ENCODE data around the gene AFF3. TPM values are rescaled to one million over a fixed set of nuclear protein-coding genes. Genes with fewer than 3 reads are reported as not detected.

The AFF3 gene
- total RNA-seq, 4 donors from 2014 or later, result 9.0 to 20.2 (median 14.5) TPM

- H3K27me3 ChIP-seq, result no peaks in the 10 kb centered on the region
- DNase-seq, result no peak
- H3K36me3 ChIP-seq, result no peaks in the 10 kb centered on the region
- no peak overlapping the region for H3K4me3 ChIP-seq
- TF ChIP-seq POLR2AphosphoS5 (IDR thresholded peaks at IDR 0.05) (no peak), EP300 (IDR thresholded peaks at IDR 0.05; ENCODE audit: low read depth) (no peak)
- intact Hi-C loops (cut with DNase I; ENCODE audit: low total_unique reads) (no loop called here), in situ Hi-C loops (cut with MboI; ENCODE audit: low pct_ligation_motif_present in 1 of 4, low pct_unique_long_range_greater_than_20kb in 1 of 4, low sequenced_read_pairs in 3 of 4) (no loop called here)
- WGBS, 2 donors (ENCODE audit: low coverage in 1 of 2), result 98% methylated on average over 2 of the region's 2 CpGs; no CpG with 5 or more reads in 1 of the 2 donors
- H3K4me1 ChIP-seq, result no peaks in the 10 kb centered on the region
- no peaks in the 10 kb centered on the region for H3K9me3 ChIP-seq
- no peak overlapping the region for H3K27ac ChIP-seq
These were observed 88.0 kb downstream of the AFF3 start for GRCh38 chr2:100054426-100054825.

GRCh38 chr2:100053087-100053885 lies 89.1 kb downstream of the AFF3 start:
- intact Hi-C loops (cut with DNase I; ENCODE audit: low total_unique reads), result no loop called here
- H3K4me3 ChIP-seq, result no peak overlapping the region
- no peak overlapping the region for H3K27ac ChIP-seq
- DNase-seq, result no peak
- in situ Hi-C loops (cut with MboI; ENCODE audit: low pct_ligation_motif_present in 1 of 4, low pct_unique_long_range_greater_than_20kb in 1 of 4, low sequenced_read_pairs in 3 of 4), result no loop called here
- 79 to 80% methylated on average over 5 of the region's 5 CpGs for WGBS, 2 donors (ENCODE audit: low coverage in 1 of 2)
- no peaks in the 10 kb centered on the region for H3K4me1 ChIP-seq
- no peaks in the 10 kb centered on the region for H3K9me3 ChIP-seq
- H3K27me3 ChIP-seq, result no peaks in the 10 kb centered on the region
- TF ChIP-seq POLR2AphosphoS5 (IDR thresholded peaks at IDR 0.05), result no peak
- TF ChIP-seq CTCF (IDR thresholded peaks at IDR 0.05), result no peak
- TF ChIP-seq POLR2A (IDR thresholded peaks at IDR 0.05), result no peak
- no peak for TF ChIP-seq EP300 (IDR thresholded peaks at IDR 0.05; ENCODE audit: low read depth)
- no peaks in the 10 kb centered on the region for H3K36me3 ChIP-seq

GRCh38 chr2:100052650-100053049 lies 89.7 kb downstream of the AFF3 start:
- no peak for TF ChIP-seq POLR2A (IDR thresholded peaks at IDR 0.05)
- no peak for TF ChIP-seq POLR2AphosphoS5 (IDR thresholded peaks at IDR 0.05)
- TF ChIP-seq EP300 (IDR thresholded peaks at IDR 0.05; ENCODE audit: low read depth), result no peak
- no peak for TF ChIP-seq CTCF (IDR thresholded peaks at IDR 0.05)
- in situ Hi-C loops (cut with MboI; ENCODE audit: low pct_ligation_motif_present in 1 of 4, low pct_unique_long_range_greater_than_20kb in 1 of 4, low sequenced_read_pairs in 3 of 4) (no loop called here), intact Hi-C loops (cut with DNase I; ENCODE audit: low total_unique reads) (no loop called here)
- Histone ChIP-seq H3K27me3 (no peaks in the 10 kb centered on the region), H3K9me3 (no peaks in the 10 kb centered on the region), H3K27ac (no peak overlapping the region), H3K36me3 (no peaks in the 10 kb centered on the region), H3K4me3 (no peak overlapping the region), H3K4me1 (no peaks in the 10 kb centered on the region)
- no peak for DNase-seq
- WGBS, 2 donors (ENCODE audit: low coverage in 1 of 2), result 76 to 88% methylated on average over 4 of the region's 4 CpGs

GRCh38 chr2:100051253-100051652 lies 91.1 kb downstream of the AFF3 start:
- no peak for TF ChIP-seq EP300 (IDR thresholded peaks at IDR 0.05; ENCODE audit: low read depth)
- TF ChIP-seq POLR2A (IDR thresholded peaks at IDR 0.05), result no peak
- TF ChIP-seq POLR2AphosphoS5 (IDR thresholded peaks at IDR 0.05), result no peak
- TF ChIP-seq CTCF (IDR thresholded peaks at IDR 0.05), result no peak
- no peaks in the 10 kb centered on the region for H3K4me1 ChIP-seq
- H3K27me3 ChIP-seq, result no peaks in the 10 kb centered on the region
- no peak overlapping the region for H3K4me3 ChIP-seq
- H3K27ac ChIP-seq, result no peak overlapping the region
- in situ Hi-C loops (cut with MboI; ENCODE audit: low pct_ligation_motif_present in 1 of 4, low pct_unique_long_range_greater_than_20kb in 1 of 4, low sequenced_read_pairs in 3 of 4) (no loop called here), intact Hi-C loops (cut with DNase I; ENCODE audit: low total_unique reads) (no loop called here)
- 96% methylated on average over 5 of the region's 5 CpGs; no CpG with 5 or more reads in 1 of the 2 donors for WGBS, 2 donors (ENCODE audit: low coverage in 1 of 2)
- H3K36me3 ChIP-seq, result no peaks in the 10 kb centered on the region
- H3K9me3 ChIP-seq, result no peaks in the 10 kb centered on the region
- DNase-seq, result no peak
